ENCODE results near the gene PID1. TPM values are rescaled to one million over a fixed set of nuclear protein-coding genes. Genes with fewer than 3 reads are reported as not detected.

Gene PID1
- total RNA-seq, 1 experiment from 2014 or later = 0.15 TPM

DNA sequence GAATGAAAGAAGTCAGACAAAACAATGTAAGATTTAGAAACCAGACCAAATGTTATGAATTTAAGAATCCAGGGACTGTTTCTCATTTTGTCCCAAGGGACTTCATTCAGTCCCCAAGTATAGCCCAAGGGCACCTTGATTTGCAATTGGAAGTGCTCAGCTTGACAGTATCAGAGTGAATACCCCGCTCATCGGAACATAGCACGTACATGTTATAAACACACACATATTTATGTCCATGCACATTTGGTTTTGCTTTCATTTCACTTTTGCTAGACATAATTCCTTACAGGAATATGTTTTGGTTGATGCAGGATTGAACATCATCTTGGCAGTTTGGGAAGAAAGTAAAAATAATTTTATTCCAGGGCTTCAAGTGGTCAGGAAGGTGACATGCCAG, 100.2 kb downstream of the PID1 start:
- Histone ChIP-seq H3K4me2 (ENCODE audit: low read length) (no peak overlapping the region), H3K4me3 (replicated peaks in 1 of 2; ENCODE audit: low read depth in 1 of 2, low read length in 2 of 2) (no peak overlapping the region), H4K20me1 (ENCODE audit: insufficient read depth) (no peaks in the 10 kb centered on the region), H3K9me3 (ENCODE audit: control insufficient read depth in 1 of 2, insufficient read depth in 1 of 2, low read depth in 1 of 2, low read length in 2 of 2) (no peaks in the 10 kb centered on the region), H3K27me3 (ENCODE audit: insufficient read depth, low read length) (no peaks in the 10 kb centered on the region), H3K27ac (ENCODE audit: low read depth, low read length) (no peak overlapping the region), H3K36me3 (ENCODE audit: control insufficient read depth in 1 of 2, insufficient read depth in 2 of 2, low read length in 2 of 2) (no peaks in the 10 kb centered on the region), H3K4me1 (ENCODE audit: control insufficient read depth in 1 of 2, insufficient read depth in 2 of 2, low read length in 2 of 2) (no peaks in the 10 kb centered on the region), H3K9ac (ENCODE audit: low read length) (no peak overlapping the region), H3K9me2 (ENCODE audit: insufficient read depth) (no peaks in the 10 kb centered on the region), H2AFZ (ENCODE audit: low read depth, low read length, poor library complexity, severe bottlenecking) (no peak overlapping the region), H3K79me2 (ENCODE audit: insufficient read depth, low read length) (no peaks in the 10 kb centered on the region)
- ChIA-PET RAD21 (ENCODE audit: low non-redundant PET in 1 of 2, low total read pairs in 2 of 2, uncharacterized antibody in 2 of 2, unreplicated experiment in 2 of 2) (no interaction called here), CTCF (no interaction called here), POLR2A (no interaction called here)
- intact Hi-C loops (cut with micrococcal nuclease) = no loop called here
- TF ChIP-seq, protein P1, sequence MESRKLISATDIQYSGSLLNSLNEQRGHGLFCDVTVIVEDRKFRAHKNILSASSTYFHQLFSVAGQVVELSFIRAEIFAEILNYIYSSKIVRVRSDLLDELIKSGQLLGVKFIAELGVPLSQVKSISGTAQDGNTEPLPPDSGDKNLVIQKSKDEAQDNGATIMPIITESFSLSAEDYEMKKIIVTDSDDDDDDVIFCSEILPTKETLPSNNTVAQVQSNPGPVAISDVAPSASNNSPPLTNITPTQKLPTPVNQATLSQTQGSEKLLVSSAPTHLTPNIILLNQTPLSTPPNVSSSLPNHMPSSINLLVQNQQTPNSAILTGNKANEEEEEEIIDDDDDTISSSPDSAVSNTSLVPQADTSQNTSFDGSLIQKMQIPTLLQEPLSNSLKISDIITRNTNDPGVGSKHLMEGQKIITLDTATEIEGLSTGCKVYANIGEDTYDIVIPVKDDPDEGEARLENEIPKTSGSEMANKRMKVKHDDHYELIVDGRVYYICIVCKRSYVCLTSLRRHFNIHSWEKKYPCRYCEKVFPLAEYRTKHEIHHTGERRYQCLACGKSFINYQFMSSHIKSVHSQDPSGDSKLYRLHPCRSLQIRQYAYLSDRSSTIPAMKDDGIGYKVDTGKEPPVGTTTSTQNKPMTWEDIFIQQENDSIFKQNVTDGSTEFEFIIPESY (IDR thresholded peaks at IDR 0.05; ENCODE audit: extremely low read depth, insufficient replicate concordance, low read length) = no peak
- TF ChIP-seq SP1 (IDR thresholded peaks at IDR 0.05; ENCODE audit: low read depth) = no peak
- TF ChIP-seq YY1 (IDR thresholded peaks at IDR 0.05; ENCODE audit: extremely low read depth, insufficient replicate concordance, low read depth, low read length) = no peak
- no peak for TF ChIP-seq EGR1 (IDR thresholded peaks at IDR 0.05; ENCODE audit: low read depth)
- no peak for TF ChIP-seq SIN3A (IDR thresholded peaks at IDR 0.05; ENCODE audit: low read depth)
- TF ChIP-seq, protein P2, sequence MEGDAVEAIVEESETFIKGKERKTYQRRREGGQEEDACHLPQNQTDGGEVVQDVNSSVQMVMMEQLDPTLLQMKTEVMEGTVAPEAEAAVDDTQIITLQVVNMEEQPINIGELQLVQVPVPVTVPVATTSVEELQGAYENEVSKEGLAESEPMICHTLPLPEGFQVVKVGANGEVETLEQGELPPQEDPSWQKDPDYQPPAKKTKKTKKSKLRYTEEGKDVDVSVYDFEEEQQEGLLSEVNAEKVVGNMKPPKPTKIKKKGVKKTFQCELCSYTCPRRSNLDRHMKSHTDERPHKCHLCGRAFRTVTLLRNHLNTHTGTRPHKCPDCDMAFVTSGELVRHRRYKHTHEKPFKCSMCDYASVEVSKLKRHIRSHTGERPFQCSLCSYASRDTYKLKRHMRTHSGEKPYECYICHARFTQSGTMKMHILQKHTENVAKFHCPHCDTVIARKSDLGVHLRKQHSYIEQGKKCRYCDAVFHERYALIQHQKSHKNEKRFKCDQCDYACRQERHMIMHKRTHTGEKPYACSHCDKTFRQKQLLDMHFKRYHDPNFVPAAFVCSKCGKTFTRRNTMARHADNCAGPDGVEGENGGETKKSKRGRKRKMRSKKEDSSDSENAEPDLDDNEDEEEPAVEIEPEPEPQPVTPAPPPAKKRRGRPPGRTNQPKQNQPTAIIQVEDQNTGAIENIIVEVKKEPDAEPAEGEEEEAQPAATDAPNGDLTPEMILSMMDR (IDR thresholded peaks at IDR 0.05 in 2 of 3, conservative IDR thresholded peaks at IDR 0.05 in 1 of 3; ENCODE audit: borderline replicate concordance in 1 of 3, insufficient read depth in 1 of 3, low read depth in 2 of 3, low read length in 2 of 3) = no peak
- no peak for TF ChIP-seq ZNF274 (IDR thresholded peaks at IDR 0.05; ENCODE audit: low read depth, low read length)
- no peak for TF ChIP-seq EZH2phosphoT487 (IDR thresholded peaks at IDR 0.05; ENCODE audit: borderline replicate concordance)
- no peak for TF ChIP-seq ELF1 (IDR thresholded peaks at IDR 0.05; ENCODE audit: borderline replicate concordance, low read depth)
- TF ChIP-seq SRF (IDR thresholded peaks at IDR 0.05; ENCODE audit: low read depth) = no peak
- ATAC-seq (no peak), DNase-seq (ENCODE audit: low read depth, low spot score) (no peak)
- BruUV-seq (replicated peaks) = no TSS peak

All from HCT116 (cell line).